Endothelial cell of umbilical vein (primary cell): ENCODE data around the gene PTPRF. TPM values are rescaled to one million over a fixed set of nuclear protein-coding genes. Genes with fewer than 3 reads are reported as not detected.

ENCODE experiments used
- BruUV-seq: library from RNA; stranded (reverse); fragments of 400-500 nt; replicated peaks from 2 replicates; lab custom pipeline; 2021; lab: Mats Ljungman, UMichigan
- CTCF ChIA-PET: fragments of 300-600, 350-600 bp; sonication (Branson Sonifier 250); formaldehyde crosslinking; loops from one replicate; lab custom pipeline; 2021; ENCODE audit warnings: antibody characterized with exemption, inconsistent platforms; lab: Charles Lee
- POLR2A ChIA-PET: fragments of 300-600, 350-600 bp; sonication (Branson Sonifier 250); formaldehyde crosslinking; loops from one replicate; lab custom pipeline; 2021; ENCODE audit warnings: antibody characterized with exemption, inconsistent platforms; lab: Charles Lee
- DNase-seq: peaks from one replicate; pipeline ENCODE4 v3.0.0-alpha.2; 2011; ENCODE audit warnings: low read depth, low spot score
- FAIRE-seq: peaks from 2 replicates; lab custom pipeline; 2011; peaks lifted over from hg19 to GRCh38; lab: Jason Lieb, UNC
- H2AFZ ChIP-seq: 2 replicates; pipeline ENCODE4 v1.6.0; 2012; ENCODE audit warnings: low read depth, low read length, control low read depth, inconsistent platforms
- H3K27ac ChIP-seq: 2 replicates; pipeline ENCODE4 v1.5.1; 2011; ENCODE audit warnings: low read depth, mild to moderate bottlenecking, control low read depth, low read length, moderate library complexity; ENCODE audit not compliant: insufficient read depth
- H3K27me3 ChIP-seq, 2 experiments: 2 replicates each; pipeline versions ENCODE4 v1.6.0 to v1.6.1; 2011; ENCODE audit warnings: low read length in 2 of 2, mixed read lengths in 1 of 2; ENCODE audit not compliant: control insufficient read depth in 2 of 2, insufficient read depth in 2 of 2
- H3K36me3 ChIP-seq, 2 experiments: 2 replicates in 1 of 2; 3 replicates in 1 of 2; pipeline ENCODE4 v1.5.1; 2011; ENCODE audit warnings: low read length in 2 of 2, mild to moderate bottlenecking in 1 of 2, moderate library complexity in 1 of 2; ENCODE audit not compliant: control insufficient read depth in 2 of 2, insufficient read depth in 2 of 2; ENCODE audit errors: extremely low read depth in 1 of 2
- H3K4me1 ChIP-seq: 3 replicates; pipeline ENCODE4 v1.5.1; 2011; ENCODE audit warnings: mild to moderate bottlenecking, low read length; ENCODE audit not compliant: control insufficient read depth, insufficient read depth; ENCODE audit errors: extremely low read depth
- H3K4me2 ChIP-seq: 2 replicates; pipeline ENCODE4 v1.6.1; 2011; ENCODE audit warnings: low read length, control low read depth, mixed read lengths; ENCODE audit not compliant: insufficient read depth
- H3K4me3 ChIP-seq, 3 experiments: fragments of 200-600 bp in 1 of 3; sonication (generic), shearing (Covaris generic) in 1 of 3; replicated peaks in 1 of 3; 2 replicates each; pipeline ENCODE4 v1.5.1; 2011 to 2016; ENCODE audit warnings: control low read depth in 3 of 3, low read length in 3 of 3, mild to moderate bottlenecking in 2 of 3, inconsistent platforms in 1 of 3, low read depth in 1 of 3, moderate library complexity in 1 of 3; ENCODE audit not compliant: insufficient read depth in 1 of 3
- H3K79me2 ChIP-seq: 2 replicates; pipeline ENCODE4 v1.6.0; 2012; ENCODE audit warnings: low read length, inconsistent platforms; ENCODE audit not compliant: control insufficient read depth, insufficient read depth
- H3K9ac ChIP-seq: replicated peaks from 2 replicates; pipeline ENCODE3; 2011; ENCODE audit warnings: low read length, control low read depth; ENCODE audit not compliant: insufficient read depth; ENCODE audit errors: extremely low read depth
- H3K9me1 ChIP-seq: replicated peaks from 3 replicates; pipeline ENCODE4 v1.6.0; 2011; ENCODE audit warnings: mild to moderate bottlenecking, low read length; ENCODE audit not compliant: control insufficient read depth, insufficient read depth; ENCODE audit errors: extremely low read depth
- H3K9me3 ChIP-seq: replicated peaks from 2 replicates; pipeline ENCODE4 v1.5.1; 2012; ENCODE audit warnings: low read length, inconsistent platforms; ENCODE audit not compliant: control insufficient read depth, insufficient read depth
- H4K20me1 ChIP-seq: replicated peaks from 2 replicates; pipeline ENCODE3; 2011; ENCODE audit warnings: mild to moderate bottlenecking, low read length; ENCODE audit not compliant: control insufficient read depth, insufficient read depth; ENCODE audit errors: extremely low read depth
- EZH2 ChIP-seq: IDR thresholded peaks from 2 replicates; pipeline ENCODE4 v1.6.1; 2012; ENCODE audit warnings: borderline replicate concordance, low read depth, mild to moderate bottlenecking, moderate library complexity, low read length, inconsistent platforms; ENCODE audit not compliant: severe bottlenecking
- FOS ChIP-seq: IDR thresholded peaks from 2 replicates; pipeline ENCODE4 v1.6.1; 2011; ENCODE audit warnings: mild to moderate bottlenecking, low read length, moderate library complexity, borderline replicate concordance; ENCODE audit not compliant: insufficient read depth
- GATA2 ChIP-seq: IDR thresholded peaks from 2 replicates; pipeline ENCODE4 v1.7.0; 2011; ENCODE audit warnings: low read depth, mild to moderate bottlenecking, moderate library complexity, mixed read lengths, low read length; ENCODE audit not compliant: insufficient read length, insufficient read depth
- JUN ChIP-seq: IDR thresholded peaks from 2 replicates; pipeline ENCODE4 v1.6.1; 2011; ENCODE audit warnings: borderline replicate concordance, low read depth; ENCODE audit not compliant: insufficient read length, insufficient read depth
- MYC ChIP-seq: IDR thresholded peaks from one replicate; pipeline ENCODE4 v1.6.1; 2011; ENCODE audit warnings: mild to moderate bottlenecking, low read depth, low read length
- POLR2A ChIP-seq: IDR thresholded peaks from 2 replicates; pipeline ENCODE4 v1.6.1; 2012; ENCODE audit warnings: low read depth, mild to moderate bottlenecking, control low read depth, low read length
- POLR2AphosphoS5 ChIP-seq: IDR thresholded peaks from 2 replicates; pipeline ENCODE4 v1.6.1; 2012; ENCODE audit warnings: low read depth, mild to moderate bottlenecking, control low read depth, low read length, moderate library complexity; ENCODE audit not compliant: insufficient read depth
- dilution Hi-C: fragments of 300-500 bp; cut with MboI; formaldehyde crosslinking; loops from one replicate; pipeline ENCODE4 v1.15.0; 2019; ENCODE audit warnings: low sequenced_read_pairs; ENCODE audit not compliant: extremely low pct_ligation_motif_present
- intact Hi-C: fragments of 100-400 bp; cut with micrococcal nuclease; formaldehyde crosslinking; loops from one replicate; pipeline ENCODE4 v1.10.0; 2022
- polyA plus RNA-seq, 4 experiments: library from polyadenylated mRNA; depleted of rRNA in 3 of 4; stranded (reverse) in 3 of 4; unstranded in 1 of 4; fragments of >200 nt; gene quantifications; 2 replicates each; pipeline versions ENCODE4 v1.2.1 to v1.2.3, GENCODE V29; 2011 to 2012; ENCODE audit warnings: missing spikeins in 1 of 4
- total RNA-seq: library from RNA; stranded (reverse); gene quantifications from 2 replicates; pipeline ENCODE4 v1.2.3, GENCODE V29; 2021
- TF ChIP-seq, protein P1 (sequence below): IDR thresholded peaks from 2 replicates; pipeline ENCODE4 v1.6.1; 2011; ENCODE audit not compliant: insufficient read depth, insufficient read length
- TF ChIP-seq, protein P2 (sequence below), 2 donors: IDR thresholded peaks; 1 replicate in 1 of 2; 2 replicates in 1 of 2; pipeline ENCODE4 v1.5.1; 2011; ENCODE audit warnings: low read length in 2 of 2, mild to moderate bottlenecking in 2 of 2, moderate library complexity in 2 of 2, control low read depth in 1 of 2, inconsistent platforms in 1 of 2, low read depth in 1 of 2; ENCODE audit not compliant: insufficient read depth in 1 of 2; ENCODE audit errors: extremely low read depth in 1 of 2

Gene PTPRF
- total and polyA plus RNA-seq, 2 donors (not counting 3 experiments of a cell fraction or from before 2014, with no cell fraction given) = 217 to 338 TPM

DNA sequence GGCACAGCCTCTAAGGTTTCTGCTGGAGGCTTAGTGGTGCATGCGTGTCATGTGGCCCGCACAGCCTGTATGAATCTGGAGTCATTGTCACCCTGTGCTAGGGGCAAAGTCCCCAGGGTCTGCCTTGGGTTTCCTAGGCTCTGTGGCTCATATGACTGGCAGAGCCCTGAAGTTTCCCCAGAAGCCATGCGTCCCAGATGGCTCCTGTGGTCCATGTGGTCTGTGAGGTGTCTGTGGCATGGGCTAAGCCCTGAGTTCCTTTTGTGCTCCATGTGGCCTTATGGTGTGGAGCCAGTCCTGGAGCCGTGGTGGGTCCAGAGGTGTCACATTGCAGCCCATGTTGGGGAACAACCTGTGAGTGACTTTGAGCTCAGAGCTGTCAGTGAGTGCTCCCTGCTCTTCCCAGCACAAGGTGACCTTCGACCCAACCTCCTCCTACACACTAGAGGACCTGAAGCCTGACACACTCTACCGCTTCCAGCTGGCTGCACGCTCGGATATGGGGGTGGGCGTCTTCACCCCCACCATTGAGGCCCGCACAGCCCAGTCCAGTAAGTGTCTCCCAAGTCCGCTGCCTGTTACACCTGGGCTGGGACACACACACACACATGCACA is 61.5 kb downstream of the PTPRF start:
- peaks cover 4 to 63% of the 10 kb centered on the region in 2 experiments for H3K36me3 ChIP-seq
- H4K20me1 ChIP-seq = no peaks in the 10 kb centered on the region
- no peak for TF ChIP-seq FOS
- no peak for TF ChIP-seq GATA2
- no peak for TF ChIP-seq MYC
- TF ChIP-seq EZH2 = no peak
- no peak for TF ChIP-seq JUN
- TF ChIP-seq, protein P1, sequence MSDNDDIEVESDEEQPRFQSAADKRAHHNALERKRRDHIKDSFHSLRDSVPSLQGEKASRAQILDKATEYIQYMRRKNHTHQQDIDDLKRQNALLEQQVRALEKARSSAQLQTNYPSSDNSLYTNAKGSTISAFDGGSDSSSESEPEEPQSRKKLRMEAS = no peak
- TF ChIP-seq, protein P2, sequence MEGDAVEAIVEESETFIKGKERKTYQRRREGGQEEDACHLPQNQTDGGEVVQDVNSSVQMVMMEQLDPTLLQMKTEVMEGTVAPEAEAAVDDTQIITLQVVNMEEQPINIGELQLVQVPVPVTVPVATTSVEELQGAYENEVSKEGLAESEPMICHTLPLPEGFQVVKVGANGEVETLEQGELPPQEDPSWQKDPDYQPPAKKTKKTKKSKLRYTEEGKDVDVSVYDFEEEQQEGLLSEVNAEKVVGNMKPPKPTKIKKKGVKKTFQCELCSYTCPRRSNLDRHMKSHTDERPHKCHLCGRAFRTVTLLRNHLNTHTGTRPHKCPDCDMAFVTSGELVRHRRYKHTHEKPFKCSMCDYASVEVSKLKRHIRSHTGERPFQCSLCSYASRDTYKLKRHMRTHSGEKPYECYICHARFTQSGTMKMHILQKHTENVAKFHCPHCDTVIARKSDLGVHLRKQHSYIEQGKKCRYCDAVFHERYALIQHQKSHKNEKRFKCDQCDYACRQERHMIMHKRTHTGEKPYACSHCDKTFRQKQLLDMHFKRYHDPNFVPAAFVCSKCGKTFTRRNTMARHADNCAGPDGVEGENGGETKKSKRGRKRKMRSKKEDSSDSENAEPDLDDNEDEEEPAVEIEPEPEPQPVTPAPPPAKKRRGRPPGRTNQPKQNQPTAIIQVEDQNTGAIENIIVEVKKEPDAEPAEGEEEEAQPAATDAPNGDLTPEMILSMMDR (IDR thresholded peaks at IDR 0.05; ENCODE audit: extremely low read depth in 1 of 2, insufficient read depth in 1 of 2, low read depth in 1 of 2, low read length in 2 of 2) = no peak
- no peak for TF ChIP-seq POLR2AphosphoS5
- TF ChIP-seq POLR2A = no peak
- H3K4me1 ChIP-seq = no peaks in the 10 kb centered on the region
- H3K4me3 ChIP-seq = no peak overlapping the region
- H3K27ac ChIP-seq = no peak overlapping the region
- H3K79me2 ChIP-seq = no peaks in the 10 kb centered on the region
- DNase-seq = no peak
- dilution Hi-C loops = no loop called here
- H3K4me2 ChIP-seq = no peak overlapping the region
- no peak overlapping the region for H2AFZ ChIP-seq
- BruUV-seq = no TSS peak
- H3K9me1 ChIP-seq = no peaks in the 10 kb centered on the region
- ChIA-PET CTCF (no interaction called here), POLR2A (no interaction called here)
- no peak for FAIRE-seq
- no peak overlapping the region for H3K9ac ChIP-seq
- no peaks in the 10 kb centered on the region for H3K9me3 ChIP-seq
- no peaks in the 10 kb centered on the region for H3K27me3 ChIP-seq
- intact Hi-C loops = no loop called here
